MM.1S (cell line): ENCODE data around the gene AP2M1.

Experiments
- DNase-seq: peaks from one replicate; pipeline ENCODE4 v3.0.0-alpha.2; 2015
- H2AFZ ChIP-seq: fragments of 300-600 bp; sonication (generic); 2 replicates; pipeline ENCODE4 v1.6.0; 2016; ENCODE audit warnings: antibody characterized with exemption, low read length
- H3F3A ChIP-seq: fragments of 300-600 bp; sonication (generic); 2 replicates; pipeline ENCODE4 v1.6.1; 2016; ENCODE audit warnings: mild to moderate bottlenecking, antibody characterized with exemption, low read length, moderate library complexity, mixed read lengths; ENCODE audit not compliant: insufficient read depth
- H3K27ac ChIP-seq: fragments of 300-600 bp; sonication (generic); 2 replicates; pipeline ENCODE4 v1.5.1; 2016; ENCODE audit warnings: mild to moderate bottlenecking, low read length
- H3K27me3 ChIP-seq: fragments of 300-600 bp; sonication (generic); replicated peaks from 2 replicates; pipeline ENCODE4 v1.6.0; 2016; ENCODE audit warnings: low read length; ENCODE audit not compliant: insufficient read depth
- H3K36me3 ChIP-seq: fragments of 300-600 bp; sonication (generic); replicated peaks from 2 replicates; pipeline ENCODE4 v1.6.1; 2016; ENCODE audit warnings: mild to moderate bottlenecking, low read length, mixed read lengths; ENCODE audit not compliant: insufficient read depth
- H3K4me1 ChIP-seq: fragments of 300-600 bp; sonication (generic); 2 replicates; pipeline ENCODE4 v1.6.1; 2016; ENCODE audit warnings: low read length, mixed read lengths
- H3K4me2 ChIP-seq: fragments of 300-600 bp; sonication (generic); 2 replicates; pipeline ENCODE4 v1.6.0; 2016; ENCODE audit warnings: low read depth, low read length
- H3K4me3 ChIP-seq: fragments of 300-600 bp; sonication (generic); 2 replicates; pipeline ENCODE4 v1.5.1; 2016; ENCODE audit warnings: low read length, mixed read lengths
- H3K79me2 ChIP-seq: fragments of 300-600 bp; sonication (generic); 2 replicates; pipeline ENCODE4 v1.6.1; 2016; ENCODE audit warnings: mixed run types, low read length, mixed read lengths
- H3K9ac ChIP-seq: fragments of 300-600 bp; sonication (generic); 2 replicates; pipeline ENCODE4 v1.6.1; 2016; ENCODE audit warnings: low read length, mixed read lengths
- H3K9me2 ChIP-seq: fragments of 300-600 bp; sonication (generic); replicated peaks from 2 replicates; pipeline ENCODE4 v1.6.1; 2016; ENCODE audit warnings: mild to moderate bottlenecking, low read length, mixed read lengths; ENCODE audit not compliant: insufficient read depth
- H3K9me3 ChIP-seq: fragments of 300-600 bp; sonication (generic); replicated peaks from 2 replicates; pipeline ENCODE4 v1.6.1; 2016; ENCODE audit warnings: mild to moderate bottlenecking, low read length, mixed read lengths; ENCODE audit not compliant: insufficient read depth
- H4K20me1 ChIP-seq: fragments of 300-600 bp; sonication (generic); 2 replicates; pipeline ENCODE4 v1.6.1; 2016; ENCODE audit warnings: mild to moderate bottlenecking, low read length, moderate library complexity, mixed read lengths; ENCODE audit not compliant: insufficient read depth
- EZH2 ChIP-seq: fragments of 300-600 bp; sonication (generic); optimal IDR thresholded peaks from 2 replicates; pipeline ENCODE3; 2017; ENCODE audit warnings: low read depth, mild to moderate bottlenecking, antibody characterized with exemption, low read length, mixed read lengths
- EZH2phosphoT487 ChIP-seq: fragments of 300-600 bp; sonication (generic); IDR thresholded peaks from 2 replicates; pipeline ENCODE4 v1.6.1; 2018; ENCODE audit warnings: antibody characterized with exemption, low read length
- TF ChIP-seq, protein P1 (sequence below): fragments of 300-600 bp; sonication (generic); IDR thresholded peaks from 2 replicates; pipeline ENCODE4 v1.5.1; 2016; ENCODE audit warnings: antibody characterized with exemption, low read length, mixed read lengths

The AP2M1 gene

DNA sequence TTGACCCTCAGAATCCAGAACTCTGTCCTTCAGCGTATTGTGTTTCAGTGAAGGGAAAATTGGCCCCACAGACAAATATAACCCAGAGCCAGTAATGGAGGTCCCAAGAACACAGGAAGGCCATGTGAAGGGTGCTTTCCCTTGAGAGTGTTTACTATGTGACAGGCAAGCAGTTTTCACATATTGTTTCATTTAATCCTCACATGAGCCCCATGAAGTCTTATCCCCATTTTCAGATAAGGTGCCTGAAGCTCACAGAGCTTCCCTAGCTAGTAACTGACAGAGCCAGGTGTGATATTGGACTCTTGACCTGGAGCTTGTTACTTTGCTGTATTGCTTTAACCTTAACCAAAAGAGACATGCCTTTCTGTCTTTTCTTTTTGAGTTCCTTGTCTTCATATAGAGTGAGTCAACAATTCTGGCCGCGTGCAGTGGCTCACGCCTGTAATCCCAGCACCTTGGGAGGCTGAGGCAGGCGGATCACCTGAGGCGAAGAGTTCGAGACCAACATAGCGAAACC, 28.8 kb upstream of the AP2M1 start:
- H3K4me2 ChIP-seq, result no peak overlapping the region
- H3K4me1 ChIP-seq, result no peaks in the 10 kb centered on the region

DNA sequence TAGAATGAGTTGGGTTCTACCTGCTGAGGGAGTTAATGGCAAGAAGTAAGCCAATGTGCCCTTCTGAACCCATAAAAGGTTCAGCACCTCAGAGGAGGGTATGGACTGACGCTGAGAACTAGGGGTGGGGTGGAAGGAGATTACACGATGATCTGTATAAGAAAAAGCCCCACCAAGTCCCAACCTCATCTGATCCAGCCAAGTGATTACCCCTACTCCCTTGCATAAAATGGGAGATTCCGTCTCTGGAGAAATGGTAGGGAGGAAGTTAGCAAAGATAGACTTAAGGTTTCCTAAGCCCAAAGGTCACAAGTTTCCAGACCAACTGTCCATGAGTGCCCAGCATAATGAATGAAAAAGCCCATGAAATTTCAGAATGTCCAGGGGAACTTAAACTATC, 26.6 kb upstream of the AP2M1 start:
- Histone ChIP-seq H4K20me1 (no peaks in the 10 kb centered on the region), H3K4me1 (no peaks in the 10 kb centered on the region), H3K79me2 (no peaks in the 10 kb centered on the region), H3F3A (no peaks in the 10 kb centered on the region), H3K27me3 (no peaks in the 10 kb centered on the region), H3K9me3 (no peaks in the 10 kb centered on the region), H3K36me3 (peaks cover 11% of the 10 kb centered on the region), H3K9ac (no peak overlapping the region), H3K4me2 (no peak overlapping the region), H2AFZ (no peak overlapping the region), H3K4me3 (no peak overlapping the region), H3K27ac (no peak overlapping the region), H3K9me2 (no peaks in the 10 kb centered on the region)
- DNase-seq, result no peak
- TF ChIP-seq EZH2, result no peak
- TF ChIP-seq, protein P1, sequence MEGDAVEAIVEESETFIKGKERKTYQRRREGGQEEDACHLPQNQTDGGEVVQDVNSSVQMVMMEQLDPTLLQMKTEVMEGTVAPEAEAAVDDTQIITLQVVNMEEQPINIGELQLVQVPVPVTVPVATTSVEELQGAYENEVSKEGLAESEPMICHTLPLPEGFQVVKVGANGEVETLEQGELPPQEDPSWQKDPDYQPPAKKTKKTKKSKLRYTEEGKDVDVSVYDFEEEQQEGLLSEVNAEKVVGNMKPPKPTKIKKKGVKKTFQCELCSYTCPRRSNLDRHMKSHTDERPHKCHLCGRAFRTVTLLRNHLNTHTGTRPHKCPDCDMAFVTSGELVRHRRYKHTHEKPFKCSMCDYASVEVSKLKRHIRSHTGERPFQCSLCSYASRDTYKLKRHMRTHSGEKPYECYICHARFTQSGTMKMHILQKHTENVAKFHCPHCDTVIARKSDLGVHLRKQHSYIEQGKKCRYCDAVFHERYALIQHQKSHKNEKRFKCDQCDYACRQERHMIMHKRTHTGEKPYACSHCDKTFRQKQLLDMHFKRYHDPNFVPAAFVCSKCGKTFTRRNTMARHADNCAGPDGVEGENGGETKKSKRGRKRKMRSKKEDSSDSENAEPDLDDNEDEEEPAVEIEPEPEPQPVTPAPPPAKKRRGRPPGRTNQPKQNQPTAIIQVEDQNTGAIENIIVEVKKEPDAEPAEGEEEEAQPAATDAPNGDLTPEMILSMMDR, result no peak
- TF ChIP-seq EZH2phosphoT487, result no peak

More for the DNA sequence above, 28.8 kb upstream of the AP2M1 start:
- Histone ChIP-seq H2AFZ (no peak overlapping the region), H3K9me3 (no peaks in the 10 kb centered on the region), H3K36me3 (peaks cover 19% of the 10 kb centered on the region), H3K4me3 (no peak overlapping the region), H4K20me1 (no peaks in the 10 kb centered on the region), H3F3A (no peaks in the 10 kb centered on the region), H3K9me2 (no peaks in the 10 kb centered on the region), H3K79me2 (peaks cover 6% of the 10 kb centered on the region; the same call in 1 of the 2 replicates), H3K9ac (no peak overlapping the region), H3K27ac (no peak overlapping the region), H3K27me3 (no peaks in the 10 kb centered on the region)
- TF ChIP-seq EZH2phosphoT487 (no peak), EZH2 (no peak)
- TF ChIP-seq, protein P1, result no peak
- no peak for DNase-seq

DNA sequence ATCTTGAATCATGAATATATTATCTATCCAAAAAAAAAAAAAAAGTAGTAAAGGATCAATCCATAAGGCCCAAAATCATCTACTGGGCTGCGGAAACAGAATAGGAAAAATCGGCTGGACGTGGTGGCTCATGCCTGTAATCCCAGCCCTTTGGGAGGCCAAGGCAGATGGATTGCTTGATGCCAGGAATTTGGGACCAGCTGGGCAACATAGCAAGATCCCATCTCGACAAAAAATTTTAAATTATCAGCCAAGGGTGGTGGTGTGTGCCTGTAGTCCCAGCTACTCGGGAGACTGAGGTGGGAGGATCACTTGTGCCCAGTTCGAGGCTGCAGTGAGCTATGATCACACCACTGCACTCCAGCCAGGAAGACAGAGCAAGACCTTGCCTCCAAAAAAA, 25.5 kb upstream of the AP2M1 start:
- Histone ChIP-seq H3K27me3 (no peaks in the 10 kb centered on the region), H4K20me1 (no peaks in the 10 kb centered on the region), H3K4me3 (no peak overlapping the region), H3K9ac (no peak overlapping the region), H3K9me3 (no peaks in the 10 kb centered on the region), H3F3A (peaks cover 1% of the 10 kb centered on the region; the same call in 1 of the 2 replicates), H3K9me2 (no peaks in the 10 kb centered on the region), H3K4me2 (no peak overlapping the region), H3K79me2 (no peaks in the 10 kb centered on the region), H3K27ac (no peak overlapping the region), H2AFZ (no peak overlapping the region), H3K4me1 (no peaks in the 10 kb centered on the region), H3K36me3 (0 out of 2 replicates have a peak, but pooled peaks cover 3% of the 10 kb centered on the region)
- TF ChIP-seq EZH2 (no peak), EZH2phosphoT487 (no peak)
- TF ChIP-seq, protein P1, result no peak
- DNase-seq, result no peak
